Skeletal muscle tissue (tissue), 4 donors: Measurements from ENCODE around the gene USP17L27. TPM values are rescaled to one million over a fixed set of nuclear protein-coding genes. Genes with fewer than 3 reads are reported as not detected.
A peak's percentile ranks its signal among the peaks of the same experiment; 100 is the strongest.
"Not testable (repeated sequence)": the region's sequence is repeated elsewhere in the genome, so short reads cannot be mapped to it uniquely, and the experiment has no call there.

ENCODE experiments used
- H3K27ac ChIP-seq: one replicate; pipeline ENCODE4 v1.7.0; 2013; ENCODE audit warnings: mild to moderate bottlenecking, low read depth, low read length, inconsistent platforms
- H3K27me3 ChIP-seq, 3 donors: one replicate each; pipeline ENCODE4 v1.7.0; 2013; ENCODE audit warnings: low read length in 3 of 3; ENCODE audit not compliant: control insufficient read depth in 3 of 3, insufficient read depth in 3 of 3
- H3K36me3 ChIP-seq, 3 donors: one replicate each; pipeline ENCODE4 v1.7.0; 2013; ENCODE audit warnings: low read length in 3 of 3; ENCODE audit not compliant: control insufficient read depth in 3 of 3, insufficient read depth in 3 of 3
- H3K4me1 ChIP-seq, 3 donors: one replicate each; pipeline ENCODE4 v1.7.0; 2013; ENCODE audit warnings: low read length in 3 of 3, mild to moderate bottlenecking in 3 of 3; ENCODE audit not compliant: control insufficient read depth in 3 of 3, insufficient read depth in 3 of 3
- H3K4me3 ChIP-seq, 3 donors: one replicate each; pipeline ENCODE4 v1.7.0; 2013; ENCODE audit warnings: low read length in 3 of 3
- H3K9ac ChIP-seq, 3 donors: one replicate each; pipeline ENCODE4 v1.7.0; 2013; ENCODE audit warnings: low read length in 3 of 3, mild to moderate bottlenecking in 3 of 3, moderate library complexity in 2 of 3, low read depth in 1 of 3
- H3K9me3 ChIP-seq, 3 donors: one replicate each; pipeline ENCODE4 v1.7.0; 2013; ENCODE audit warnings: low read length in 3 of 3; ENCODE audit not compliant: control insufficient read depth in 3 of 3
- total RNA-seq: library from RNA; depleted of rRNA; stranded (reverse); fragments of >200 nt; gene quantifications from one replicate; pipeline ENCODE4 v1.2.3, GENCODE V29; 2014
- donor health status: Osteomylitis.

The USP17L27 gene
- total RNA-seq, 1 donor from 2014 or later = not detected

GRCh38 chr4:9379881-9380280 lies 35.9 kb downstream of the USP17L27 start:
- not testable (repeated sequence) for H3K4me3 ChIP-seq, H3K36me3 ChIP-seq

GRCh38 chr4:9381012-9381534 lies 37.1 kb downstream of the USP17L27 start:
- not testable (repeated sequence) for H3K27ac ChIP-seq, H3K27me3 ChIP-seq, H3K4me1 ChIP-seq, H3K36me3 ChIP-seq, H3K9me3 ChIP-seq
- peak overlapping the region in 1 of 3 donors; percentile 68 for H3K9ac ChIP-seq
- H3K4me3 ChIP-seq = peak overlapping the region in 1 of 3 donors; percentile 52

More at GRCh38 chr4:9379881-9380280, 35.9 kb downstream of the USP17L27 start:
- H3K9ac ChIP-seq, H3K4me1 ChIP-seq, H3K27ac ChIP-seq, H3K27me3 ChIP-seq, H3K9me3 ChIP-seq: not testable (repeated sequence)

GRCh38 chr4:9384126-9384525 lies 40.2 kb downstream of the USP17L27 start:
- Histone ChIP-seq H3K27ac (no peak overlapping the region), H3K9me3 (no peaks in the 10 kb centered on the region), H3K4me3 (no peak overlapping the region), H3K36me3 (no peaks in the 10 kb centered on the region), H3K27me3 (no peaks in the 10 kb centered on the region), H3K9ac (no peak overlapping the region), H3K4me1 (no peaks in the 10 kb centered on the region)

DNA sequence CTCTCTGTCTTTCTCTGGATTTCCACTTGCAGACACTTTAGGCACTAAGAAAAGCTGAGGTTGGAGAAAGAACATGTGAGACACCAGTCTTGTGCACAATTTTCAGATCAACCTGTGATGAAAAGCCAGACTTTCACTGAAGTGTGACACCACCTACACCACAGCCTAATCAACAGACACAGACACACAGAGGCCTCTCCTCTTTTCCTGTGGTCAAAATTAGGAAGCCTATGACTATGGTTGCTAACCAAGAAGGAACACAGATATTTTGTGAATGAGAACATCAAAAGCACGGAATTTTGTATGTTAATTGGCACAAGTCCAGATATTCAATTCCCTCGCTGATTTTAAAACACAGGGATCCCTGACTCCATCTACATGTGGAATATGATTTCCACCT lies 45.1 kb downstream of the USP17L27 start:
- H3K9me3 ChIP-seq, H3K4me3 ChIP-seq, H3K9ac ChIP-seq, H3K27ac ChIP-seq, H3K36me3 ChIP-seq, H3K27me3 ChIP-seq, H3K4me1 ChIP-seq: not testable (repeated sequence)

Other genes starting within 250 kb of the USP17L27 start
- gene FAM90A26, start 173.7 kb upstream of the USP17L27 start, total RNA-seq = not detected
- gene USP17L10, start 133.5 kb upstream of the USP17L27 start, total RNA-seq = not detected
- gene USP17L11, start 128.7 kb upstream of the USP17L27 start, total RNA-seq = not detected
- gene USP17L12, start 124.0 kb upstream of the USP17L27 start, total RNA-seq = not detected
- gene USP17L13, start 119.3 kb upstream of the USP17L27 start, total RNA-seq = not detected
- not detected for gene USP17L15, start 109.8 kb upstream of the USP17L27 start, total RNA-seq
- gene USP17L17, start 100.3 kb upstream of the USP17L27 start, total RNA-seq = not detected
- gene USP17L18, start 95.5 kb upstream of the USP17L27 start, total RNA-seq = not detected
- not detected for gene USP17L19, start 90.8 kb upstream of the USP17L27 start, total RNA-seq
- not detected for gene USP17L20, start 86.0 kb upstream of the USP17L27 start, total RNA-seq
- not detected for gene USP17L21, start 81.3 kb upstream of the USP17L27 start, total RNA-seq
- gene USP17L22, start 76.5 kb upstream of the USP17L27 start, total RNA-seq = not detected
- not detected for gene USP17L24, start 19.0 kb upstream of the USP17L27 start, total RNA-seq
- not detected for gene USP17L25, start 14.2 kb upstream of the USP17L27 start, total RNA-seq
- gene USP17L26, start 9.5 kb upstream of the USP17L27 start, total RNA-seq = not detected
- gene USP17L5, start 4.7 kb upstream of the USP17L27 start, total RNA-seq = not detected
- not detected for gene USP17L28, start 4.7 kb downstream of the USP17L27 start, total RNA-seq
- gene USP17L29, start 9.5 kb downstream of the USP17L27 start, total RNA-seq = not detected
- gene USP17L30, start 19.0 kb downstream of the USP17L27 start, total RNA-seq = not detected
- not detected for gene DEFB131A, start 100.3 kb downstream of the USP17L27 start, total RNA-seq